H1 (cell line): ENCODE results near the gene VSIG10L2.

ENCODE experiments used
- CEBPB ChIP-seq: IDR thresholded peaks from 2 replicates; pipeline ENCODE4 v1.6.1; 2012; ENCODE audit warnings: low read depth, low read length
- RFX5 ChIP-seq: IDR thresholded peaks from 2 replicates; pipeline ENCODE4 v1.6.1; 2011; ENCODE audit warnings: low read depth, low read length, improper control_type of control experiment, borderline replicate concordance
- TF ChIP-seq, protein P1 (sequence below), 3 experiments: IDR thresholded peaks; 1 replicate in 2 of 3; 2 replicates in 1 of 3; pipeline versions ENCODE4 v1.5.1 to v1.6.1; 2011; ENCODE audit warnings: low read length in 3 of 3, mild to moderate bottlenecking in 3 of 3, inconsistent platforms in 2 of 3, low read depth in 1 of 3, moderate library complexity in 1 of 3; ENCODE audit not compliant: insufficient read depth in 1 of 3; ENCODE audit errors: control extremely low read depth in 1 of 3

DNA sequence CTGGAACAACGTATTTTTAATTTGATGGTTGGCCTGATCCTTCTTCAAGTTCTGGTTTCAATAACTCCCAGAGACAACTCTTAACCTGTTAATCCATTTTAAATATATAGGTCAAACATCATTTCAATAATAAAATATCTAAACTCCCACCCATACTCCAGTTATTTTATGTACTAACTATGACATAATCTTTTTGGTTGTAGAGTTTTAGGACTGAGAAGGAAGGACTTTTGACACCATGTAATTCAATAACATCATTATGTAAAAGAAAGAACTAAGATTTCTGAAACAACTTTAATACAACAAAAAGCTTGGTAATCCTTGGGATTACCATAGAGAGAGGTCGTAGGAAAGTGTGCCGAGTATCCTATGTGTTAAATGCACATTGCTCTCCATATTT lies 31.5 kb downstream of the VSIG10L2 start:
- no peak for TF ChIP-seq RFX5
- TF ChIP-seq CEBPB, result no peak
- TF ChIP-seq, protein P1, sequence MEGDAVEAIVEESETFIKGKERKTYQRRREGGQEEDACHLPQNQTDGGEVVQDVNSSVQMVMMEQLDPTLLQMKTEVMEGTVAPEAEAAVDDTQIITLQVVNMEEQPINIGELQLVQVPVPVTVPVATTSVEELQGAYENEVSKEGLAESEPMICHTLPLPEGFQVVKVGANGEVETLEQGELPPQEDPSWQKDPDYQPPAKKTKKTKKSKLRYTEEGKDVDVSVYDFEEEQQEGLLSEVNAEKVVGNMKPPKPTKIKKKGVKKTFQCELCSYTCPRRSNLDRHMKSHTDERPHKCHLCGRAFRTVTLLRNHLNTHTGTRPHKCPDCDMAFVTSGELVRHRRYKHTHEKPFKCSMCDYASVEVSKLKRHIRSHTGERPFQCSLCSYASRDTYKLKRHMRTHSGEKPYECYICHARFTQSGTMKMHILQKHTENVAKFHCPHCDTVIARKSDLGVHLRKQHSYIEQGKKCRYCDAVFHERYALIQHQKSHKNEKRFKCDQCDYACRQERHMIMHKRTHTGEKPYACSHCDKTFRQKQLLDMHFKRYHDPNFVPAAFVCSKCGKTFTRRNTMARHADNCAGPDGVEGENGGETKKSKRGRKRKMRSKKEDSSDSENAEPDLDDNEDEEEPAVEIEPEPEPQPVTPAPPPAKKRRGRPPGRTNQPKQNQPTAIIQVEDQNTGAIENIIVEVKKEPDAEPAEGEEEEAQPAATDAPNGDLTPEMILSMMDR (IDR thresholded peaks at IDR 0.05; ENCODE audit: control extremely low read depth in 1 of 3, insufficient read depth in 1 of 3, low read depth in 1 of 3, low read length in 3 of 3), result no peak
